OCI-LY3 (cell line): ENCODE results near the gene FRMD1.

ENCODE experiments used
- EZH2phosphoT487 ChIP-seq: fragments of 200-600 bp; shearing (Covaris generic); IDR thresholded peaks from 2 replicates; pipeline ENCODE4 v1.6.1; 2018; ENCODE audit warnings: antibody characterized with exemption, mixed run types, low read depth
- TF ChIP-seq, protein P1 (sequence below): fragments of 200-600, 300-600 bp; sonication (generic); IDR thresholded peaks from 2 replicates; pipeline ENCODE4 v1.5.1; 2014; ENCODE audit warnings: antibody characterized with exemption, low read length, low read depth

DNA sequence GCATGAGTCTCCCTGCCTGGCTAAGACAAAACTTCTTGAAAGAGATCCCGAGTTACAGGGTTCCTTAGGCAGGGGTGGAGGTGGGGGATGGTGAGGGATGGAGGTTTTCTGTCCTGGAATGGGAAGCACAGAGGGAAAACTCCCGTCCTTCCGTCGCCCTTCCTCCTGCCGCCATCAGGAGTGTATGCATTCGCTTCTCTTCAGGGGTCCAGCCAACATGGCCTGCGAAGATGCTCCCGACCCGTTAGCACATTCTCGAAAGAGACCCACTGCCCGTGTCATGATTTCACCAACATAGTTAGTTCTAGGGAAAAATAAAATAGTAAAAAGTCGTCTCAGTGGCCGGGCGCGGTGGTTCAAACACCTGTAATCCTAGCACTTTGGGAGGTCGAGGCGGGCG, 44.5 kb downstream of the FRMD1 start:
- TF ChIP-seq, protein P1, sequence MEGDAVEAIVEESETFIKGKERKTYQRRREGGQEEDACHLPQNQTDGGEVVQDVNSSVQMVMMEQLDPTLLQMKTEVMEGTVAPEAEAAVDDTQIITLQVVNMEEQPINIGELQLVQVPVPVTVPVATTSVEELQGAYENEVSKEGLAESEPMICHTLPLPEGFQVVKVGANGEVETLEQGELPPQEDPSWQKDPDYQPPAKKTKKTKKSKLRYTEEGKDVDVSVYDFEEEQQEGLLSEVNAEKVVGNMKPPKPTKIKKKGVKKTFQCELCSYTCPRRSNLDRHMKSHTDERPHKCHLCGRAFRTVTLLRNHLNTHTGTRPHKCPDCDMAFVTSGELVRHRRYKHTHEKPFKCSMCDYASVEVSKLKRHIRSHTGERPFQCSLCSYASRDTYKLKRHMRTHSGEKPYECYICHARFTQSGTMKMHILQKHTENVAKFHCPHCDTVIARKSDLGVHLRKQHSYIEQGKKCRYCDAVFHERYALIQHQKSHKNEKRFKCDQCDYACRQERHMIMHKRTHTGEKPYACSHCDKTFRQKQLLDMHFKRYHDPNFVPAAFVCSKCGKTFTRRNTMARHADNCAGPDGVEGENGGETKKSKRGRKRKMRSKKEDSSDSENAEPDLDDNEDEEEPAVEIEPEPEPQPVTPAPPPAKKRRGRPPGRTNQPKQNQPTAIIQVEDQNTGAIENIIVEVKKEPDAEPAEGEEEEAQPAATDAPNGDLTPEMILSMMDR: no peak
- no peak for TF ChIP-seq EZH2phosphoT487
